Astrocyte of the hippocampus (primary cell): ENCODE data around the gene RFK.
"Not testable (repeated sequence)": the region's sequence is repeated elsewhere in the genome, so short reads cannot be mapped to it uniquely, and the experiment has no call there.

Experiments
- DNase-seq: peaks from one replicate; pipeline ENCODE4 v3.0.0; 2011; ENCODE audit warnings: low read depth, low spot score

Gene RFK

DNA sequence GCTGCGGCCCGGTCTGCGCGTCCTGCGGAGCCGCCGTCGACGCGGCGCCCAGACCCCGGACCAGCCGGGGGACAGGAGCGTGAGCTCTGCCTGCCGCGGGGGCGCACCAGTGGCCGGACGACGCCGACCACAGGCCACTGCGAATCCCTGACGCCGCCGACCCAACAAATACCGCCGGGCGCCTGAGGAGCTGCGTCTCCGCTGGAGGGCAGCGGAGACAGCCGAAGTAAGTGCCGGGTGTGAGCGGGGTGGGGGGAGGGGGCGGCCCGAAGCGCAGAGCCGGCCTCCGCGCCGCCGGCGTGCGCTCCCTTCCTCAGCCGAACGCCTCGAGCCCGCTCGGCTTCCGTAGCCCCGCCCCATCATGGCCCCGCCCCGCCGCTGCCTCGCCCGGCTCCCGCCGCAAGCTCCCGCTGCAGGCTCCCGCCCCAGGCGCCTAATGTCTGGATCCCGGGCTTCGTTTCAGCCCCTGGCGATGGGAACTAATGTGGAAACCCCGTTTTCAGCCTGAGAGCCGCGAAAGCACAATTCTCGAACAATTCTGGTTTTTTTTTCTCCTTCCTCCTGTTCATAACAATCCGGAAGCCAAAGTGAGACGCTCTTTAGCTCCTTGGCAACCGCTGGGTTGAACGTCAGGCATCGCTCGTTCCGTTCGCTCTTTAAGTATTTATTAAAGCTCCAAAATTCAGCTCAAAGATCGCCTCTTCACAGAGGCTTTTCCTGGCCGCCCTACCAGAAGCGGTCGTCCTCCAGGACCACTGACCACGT is at the start of gene RFK:
RFK (minus strand) TSS at position 232 of the 765 bp plus-strand sequence. CDS start 255 bp downstream, outside the sequence.
- DNase-seq: peak; percentile 99

DNA sequence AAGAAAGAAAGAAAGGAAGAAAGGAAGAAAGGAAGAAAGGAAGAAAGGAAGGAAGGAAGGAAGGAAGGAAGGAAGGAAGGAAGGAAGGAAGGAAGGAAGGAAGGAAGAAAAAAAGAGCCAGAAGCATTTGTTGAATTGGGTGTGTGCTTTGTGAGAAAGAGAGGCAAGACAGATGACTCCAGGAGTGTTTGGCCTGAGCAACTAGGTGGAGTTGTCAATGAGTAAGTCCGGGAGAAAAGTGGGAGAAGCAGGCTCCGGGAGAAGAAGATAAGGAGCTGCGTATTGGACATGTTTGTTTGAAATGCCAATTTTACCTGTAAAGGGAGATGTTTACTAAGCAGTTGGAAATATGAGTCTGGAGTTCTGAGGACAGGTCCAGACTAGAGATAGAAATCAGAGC is 49.7 kb upstream of the RFK start:
- no peak for DNase-seq

DNA sequence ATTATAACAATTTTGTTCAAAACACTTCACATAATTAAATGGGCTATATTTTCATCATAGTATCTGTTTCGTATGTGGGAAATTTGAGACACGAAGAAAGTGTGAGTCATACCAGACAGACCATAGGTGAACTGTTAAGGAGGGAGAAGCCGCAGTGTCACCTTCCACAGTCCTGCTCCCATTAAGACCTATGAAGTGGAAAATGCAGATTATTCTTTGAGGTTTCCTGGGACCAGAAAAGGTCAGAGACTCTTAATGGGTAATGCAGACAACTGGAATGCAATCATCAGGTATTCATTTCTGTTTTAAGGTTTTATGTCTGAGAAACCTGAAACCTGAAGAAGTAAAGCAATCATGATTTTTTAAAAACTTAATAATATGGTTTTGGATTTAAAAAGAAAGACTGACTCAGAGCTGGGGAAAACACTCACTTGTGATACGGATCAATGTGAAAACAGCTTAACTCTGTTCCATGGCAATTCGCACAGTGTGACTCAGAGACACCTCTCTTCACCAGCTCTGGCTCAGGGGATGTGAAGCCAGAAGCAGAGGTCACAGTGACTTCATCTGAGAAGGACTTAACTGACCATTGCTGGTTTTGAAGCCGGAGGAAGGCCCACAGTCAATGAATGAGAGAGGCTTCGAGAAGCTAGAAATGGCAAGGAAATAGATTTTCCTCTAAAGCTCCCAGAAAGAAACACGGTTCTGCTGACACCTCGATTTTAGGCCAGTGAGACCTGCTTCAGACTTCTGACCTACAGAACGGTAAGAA is 47.5 kb upstream of the RFK start:
- DNase-seq: peak; percentile 70

DNA sequence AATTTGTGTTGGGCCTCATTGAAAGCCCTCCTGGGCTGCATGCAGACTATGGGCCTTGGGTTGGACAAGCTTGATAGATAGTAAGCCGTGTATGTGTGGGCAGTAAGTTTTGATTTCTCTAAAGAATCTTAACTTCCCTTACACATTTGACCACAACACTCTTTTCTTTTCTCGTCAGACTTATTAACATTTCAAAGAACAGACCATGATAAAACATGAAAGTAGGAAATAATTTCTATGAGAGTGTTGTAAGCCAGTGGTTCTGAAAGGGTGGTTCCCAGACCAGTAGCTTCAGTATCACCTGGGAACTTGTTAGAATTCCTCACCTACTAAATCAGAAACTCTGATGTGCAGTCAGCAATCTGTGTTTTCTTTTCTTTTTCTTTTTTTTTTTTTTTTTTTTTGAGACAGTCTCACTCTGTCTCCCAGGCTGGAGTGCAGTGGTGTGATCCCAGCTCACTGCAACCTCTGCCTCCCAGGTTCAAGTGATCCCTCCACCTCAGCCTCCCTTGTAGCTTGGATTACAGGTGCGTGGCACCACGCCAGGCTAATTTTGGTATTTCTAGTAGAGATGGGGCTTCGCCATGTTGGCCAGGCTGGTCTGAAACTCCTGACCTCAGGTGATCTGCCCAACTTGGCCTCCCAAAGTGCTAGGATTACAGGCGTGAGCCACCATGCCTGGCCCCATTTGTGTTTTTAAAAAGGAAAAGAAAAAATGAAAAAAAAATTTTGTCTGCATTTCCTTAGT is 44.8 kb upstream of the RFK start:
- no peak for DNase-seq

DNA sequence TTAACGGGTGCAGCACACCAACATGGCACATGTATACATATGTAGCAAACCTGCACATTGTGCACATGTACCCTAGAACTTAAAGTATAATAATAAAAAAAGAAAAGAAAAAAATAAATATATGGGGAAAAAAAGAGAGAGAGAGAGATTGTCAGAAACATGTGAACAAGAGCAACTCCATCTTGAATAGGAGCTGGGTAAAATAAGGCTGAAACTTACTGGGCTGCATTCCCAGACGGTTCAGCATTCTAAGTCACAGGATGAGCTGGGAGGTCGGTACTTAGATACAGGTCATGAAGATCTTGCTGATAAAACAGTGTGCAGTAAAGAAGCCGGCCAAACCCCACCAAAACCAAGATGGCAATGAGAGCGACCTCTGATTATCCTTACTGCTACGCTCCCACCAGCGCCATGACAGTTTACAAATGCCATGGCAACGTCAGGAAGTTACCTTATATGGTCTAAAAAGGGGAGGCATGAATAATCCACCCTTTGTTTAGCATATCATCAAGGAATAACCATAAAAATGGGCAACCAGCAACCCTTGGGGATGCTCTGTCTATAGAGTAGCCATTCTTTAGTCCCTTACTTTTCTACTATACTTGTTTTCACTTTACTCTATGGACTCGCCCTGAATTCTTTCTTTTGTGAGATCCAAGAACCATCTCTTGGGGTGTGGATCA is 42.9 kb upstream of the RFK start:
- DNase-seq: not testable (repeated sequence)

DNA sequence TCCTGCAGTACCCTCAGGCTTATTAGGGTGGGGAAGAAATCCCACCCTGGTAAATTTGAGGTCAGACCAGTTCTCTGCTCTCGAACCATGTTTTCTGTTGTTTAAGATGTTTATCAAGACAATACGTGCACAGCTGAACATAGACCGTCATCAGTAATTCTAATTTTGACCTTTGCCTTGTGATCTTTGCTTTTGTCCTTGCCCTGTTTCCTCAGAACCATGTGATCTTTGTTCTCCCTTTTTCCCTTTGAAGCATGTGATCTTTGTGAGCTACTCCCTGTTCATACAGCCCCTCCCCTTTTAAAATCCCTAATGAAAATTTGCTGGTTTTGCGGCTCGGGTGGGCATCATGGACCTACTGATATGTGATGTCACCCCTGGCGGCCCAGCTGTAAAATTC is 40.7 kb upstream of the RFK start:
- not testable (repeated sequence) for DNase-seq

DNA sequence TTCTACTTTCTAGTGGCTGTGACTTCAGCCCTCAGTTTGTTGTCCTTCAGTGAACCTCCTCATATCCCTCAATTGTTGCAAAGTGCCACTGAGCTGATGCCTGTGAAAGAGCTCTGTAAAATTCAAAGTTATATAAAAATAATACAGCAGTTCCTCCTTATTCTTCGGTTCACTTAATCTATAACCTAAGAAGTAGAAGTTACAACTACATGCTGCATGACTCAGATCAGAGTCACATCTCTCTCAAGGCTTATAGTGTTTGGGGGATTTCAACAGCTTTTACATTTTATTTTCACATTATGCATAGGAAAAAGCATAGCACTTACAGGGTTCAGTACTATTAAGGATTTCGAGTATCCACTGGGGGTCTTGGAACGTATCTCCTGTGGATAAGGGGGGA is 39.6 kb upstream of the RFK start:
- DNase-seq: no peak

DNA sequence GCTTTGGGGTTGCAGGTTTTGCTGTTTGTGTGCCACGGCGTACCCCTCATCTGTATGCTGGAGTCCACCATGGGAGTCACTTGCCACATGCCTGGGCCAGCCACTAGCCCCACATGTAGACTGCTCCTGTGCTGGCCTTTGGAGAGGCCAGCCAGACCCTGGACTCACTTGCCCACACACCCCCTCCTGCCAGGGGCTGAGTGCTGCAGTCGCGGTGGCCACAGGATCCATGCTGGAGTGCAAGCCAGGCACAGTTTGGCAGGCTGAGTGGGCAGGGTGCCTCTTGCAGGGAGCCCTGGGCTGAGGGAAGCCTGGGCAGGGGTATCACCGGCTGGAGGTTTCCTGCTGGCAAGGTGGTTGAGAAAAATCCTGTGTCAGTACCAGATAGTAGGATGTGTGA is 39.2 kb upstream of the RFK start:
- DNase-seq: peak; percentile 20

DNA sequence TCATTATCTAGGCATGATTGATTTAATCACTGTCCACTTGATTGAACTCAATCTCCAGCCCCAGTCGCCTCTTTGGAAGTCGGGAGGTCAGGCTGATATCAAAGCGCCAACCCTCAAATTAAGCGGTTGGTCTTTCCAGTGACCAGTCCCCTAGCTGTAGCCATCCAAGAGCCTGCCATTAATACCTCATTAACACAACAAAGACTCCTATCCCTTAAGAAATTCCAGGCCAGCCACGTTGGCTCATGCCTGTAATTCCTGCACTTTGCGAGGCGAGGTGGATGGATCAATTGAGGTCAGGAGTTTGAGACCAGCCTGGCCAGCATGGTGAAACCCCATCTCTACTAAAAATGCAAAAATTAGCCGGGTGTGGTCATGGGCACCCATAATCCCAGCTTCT is 37.4 kb upstream of the RFK start:
- DNase-seq: peak; percentile 49

DNA sequence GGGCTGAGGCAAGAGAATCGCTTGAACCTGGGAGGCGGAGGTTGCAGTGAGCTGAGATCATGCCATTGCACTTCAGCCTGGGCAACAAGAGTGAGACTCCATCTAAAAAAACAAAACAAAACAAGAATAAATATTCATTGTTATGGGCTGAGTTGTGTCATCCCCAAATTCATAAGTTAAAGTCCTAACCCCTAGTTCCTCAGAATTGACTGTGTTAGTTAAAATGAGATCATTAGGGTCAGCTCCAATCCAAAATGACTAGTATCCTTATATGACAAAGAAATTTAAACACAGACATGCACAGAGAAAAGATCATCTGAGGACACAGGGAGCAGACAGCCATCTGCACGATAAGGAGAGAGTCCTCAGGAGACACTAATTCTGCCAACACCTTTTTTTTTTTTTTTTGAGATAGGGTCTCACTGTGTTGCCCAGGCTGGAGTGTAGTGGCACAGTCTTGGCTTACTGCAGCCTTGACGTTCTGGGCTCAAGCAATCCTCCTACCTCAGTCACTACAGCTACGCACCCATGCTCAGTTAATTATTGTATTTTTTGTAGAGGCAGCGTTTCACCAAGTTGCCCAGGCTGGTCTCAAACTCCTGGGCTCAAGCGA is 32.7 kb upstream of the RFK start:
- no peak for DNase-seq

DNA sequence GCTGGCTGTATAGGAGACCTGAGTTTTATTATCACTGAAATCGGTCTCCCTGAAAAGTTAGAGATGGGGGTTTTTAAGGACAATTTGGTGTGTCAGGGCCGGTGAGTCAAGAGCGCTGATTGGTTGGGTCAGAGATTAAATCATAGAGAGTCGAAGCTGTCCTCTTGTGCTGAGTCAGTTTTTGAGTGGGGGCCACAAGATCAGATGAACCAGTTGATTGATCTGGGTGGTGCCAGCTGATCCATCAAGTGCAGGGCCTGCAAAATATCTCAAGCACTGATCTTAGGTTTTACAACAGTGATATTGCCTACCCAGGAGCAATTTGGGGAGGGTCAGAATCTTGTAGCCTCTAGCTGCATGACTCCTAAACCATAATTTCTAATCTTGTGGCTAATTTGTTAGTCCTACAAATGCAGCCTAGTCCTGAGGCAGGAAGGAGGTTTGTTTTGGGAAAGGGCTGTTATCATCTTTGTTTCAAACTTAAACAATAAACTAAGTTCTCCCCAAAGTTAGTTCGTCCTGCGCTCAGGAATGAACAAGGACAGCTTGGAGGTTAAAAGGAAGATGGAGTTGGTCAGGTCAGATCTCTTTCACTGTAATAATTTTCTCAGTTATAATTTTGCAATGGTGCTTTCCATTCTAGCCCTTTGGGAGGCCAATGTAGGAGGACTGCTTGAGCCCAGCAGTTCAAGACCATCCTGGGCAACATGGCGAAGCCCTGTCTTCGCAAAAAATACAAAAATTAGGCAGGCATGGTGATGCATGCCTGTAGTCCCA is 31.6 kb upstream of the RFK start:
- no peak for DNase-seq

DNA sequence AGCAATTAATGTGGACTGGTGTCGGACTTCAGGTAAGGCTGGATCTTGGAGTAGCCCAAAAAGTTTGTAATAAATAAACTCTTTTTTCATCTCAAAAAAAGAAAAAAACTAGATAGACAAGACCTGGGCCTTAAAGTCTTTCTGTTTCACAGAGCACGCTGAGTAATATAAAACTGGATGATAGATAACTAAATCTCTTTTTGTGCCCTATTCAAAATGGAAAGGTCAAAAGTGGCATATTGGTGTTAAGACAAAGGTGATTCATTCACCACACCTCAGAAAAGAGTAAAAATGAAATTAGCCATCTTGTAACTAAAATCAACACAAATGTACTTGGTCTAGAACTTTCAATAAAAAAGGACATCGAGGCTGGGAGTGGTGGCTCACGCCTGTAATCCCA is 30.3 kb upstream of the RFK start:
- no peak for DNase-seq

DNA sequence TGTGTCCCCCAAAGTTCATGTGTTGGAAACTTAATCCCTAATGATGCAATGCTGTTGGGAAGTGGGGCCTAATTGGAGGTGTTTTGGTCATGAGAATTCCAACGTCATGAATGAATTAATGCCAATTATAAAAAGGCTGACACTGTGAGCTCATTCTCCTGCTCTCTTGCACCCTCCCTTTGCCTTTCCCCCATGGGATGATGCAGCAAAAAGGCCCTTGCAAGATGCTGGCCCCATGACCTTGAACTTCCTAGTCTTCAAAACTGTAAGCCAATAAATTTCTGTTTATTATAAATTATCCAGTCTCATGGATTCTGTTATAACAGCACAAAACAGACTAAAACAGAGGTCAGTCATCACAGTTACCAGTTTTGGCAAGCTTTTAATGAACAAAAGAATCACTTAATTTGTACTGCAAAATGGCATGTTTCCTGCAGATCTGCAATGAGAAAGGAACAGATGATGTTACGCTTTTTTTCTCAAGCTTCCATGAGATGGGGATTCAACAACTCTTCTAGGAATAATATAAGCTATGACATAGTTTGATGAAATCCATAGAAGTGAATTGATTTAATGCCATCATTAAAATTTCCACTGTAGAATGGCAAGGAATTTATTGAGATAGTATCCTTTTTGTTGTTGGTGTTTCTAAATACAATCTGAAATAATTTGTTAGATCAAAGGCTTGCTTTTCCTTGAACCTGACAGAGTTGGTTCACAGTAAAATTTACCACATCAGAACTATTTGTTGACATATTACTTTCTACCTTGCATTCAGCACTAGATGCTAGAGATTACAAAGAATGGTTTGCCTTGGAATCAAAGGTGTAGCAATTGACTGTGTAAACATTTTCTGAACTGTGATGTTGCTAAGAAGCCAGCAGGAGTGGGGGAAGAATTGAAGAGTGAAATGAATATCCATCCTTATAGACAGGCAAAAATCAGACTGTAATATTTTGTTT is 29.3 kb upstream of the RFK start:
- DNase-seq: no peak

DNA sequence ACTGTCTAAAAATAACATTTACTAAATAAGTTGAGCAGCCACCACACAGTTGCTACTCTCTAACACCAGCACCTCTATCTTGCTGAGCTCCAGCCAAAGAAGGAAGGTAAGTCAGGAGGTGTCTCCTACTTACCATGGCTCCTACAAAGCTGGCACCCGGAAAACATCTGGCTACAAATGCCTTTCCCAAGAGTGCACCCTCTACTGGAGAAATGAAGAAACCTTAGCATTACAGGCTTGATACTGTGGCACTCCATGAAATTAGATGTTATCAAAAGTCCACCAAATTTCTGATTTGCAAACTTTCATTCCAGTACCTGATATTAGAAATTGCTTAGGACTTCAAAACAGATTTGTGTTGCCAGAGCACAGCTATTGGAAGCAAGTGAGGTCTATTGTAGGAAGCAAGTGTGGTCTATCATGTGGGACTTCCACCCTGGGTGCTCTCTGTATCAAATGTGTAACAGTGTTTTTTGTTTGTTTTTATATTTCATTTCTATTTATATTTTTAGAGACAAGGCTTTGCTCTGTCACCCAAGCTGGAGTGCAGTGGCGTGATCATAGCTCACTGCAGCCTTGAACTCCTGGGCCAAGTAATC is 25.7 kb upstream of the RFK start:
- DNase-seq: no peak

DNA sequence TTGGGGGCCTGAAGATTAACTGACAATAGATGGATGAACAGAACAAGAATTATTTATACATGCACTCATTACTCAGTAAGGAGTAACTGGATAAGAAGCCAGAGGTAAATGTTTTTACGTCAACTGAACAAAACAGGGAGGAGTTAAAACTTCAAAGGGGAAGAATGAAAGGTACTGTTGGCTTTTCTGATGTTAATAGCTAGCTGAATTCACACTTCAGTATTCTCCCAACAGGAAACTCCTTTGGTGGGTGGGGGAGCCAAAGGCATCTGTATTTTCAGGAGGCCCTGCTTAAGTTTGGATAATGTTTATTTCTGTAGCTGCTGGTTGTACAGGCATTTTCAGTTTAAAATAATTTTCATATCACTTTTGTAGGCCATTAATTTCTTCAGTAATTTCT is 23.2 kb upstream of the RFK start:
- DNase-seq: no peak

DNA sequence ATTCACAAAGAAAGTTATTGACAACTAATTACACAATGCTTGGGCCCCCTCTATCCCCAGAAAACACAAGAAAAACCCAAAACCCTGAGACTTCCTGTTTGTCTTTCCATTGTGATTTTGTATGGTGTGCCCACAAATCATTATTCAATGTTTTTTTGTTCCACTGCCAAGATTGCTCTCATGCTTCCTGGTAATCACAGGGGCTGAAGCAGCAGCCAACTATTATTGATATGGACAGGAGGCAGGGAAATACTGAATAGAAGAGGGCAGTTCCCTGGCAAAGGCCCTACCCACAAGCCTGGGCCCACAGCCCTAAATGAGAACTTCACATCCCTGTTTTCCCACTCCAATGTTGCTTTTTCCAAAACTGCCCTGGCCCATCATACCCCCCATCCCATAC is 21.5 kb upstream of the RFK start:
- DNase-seq: peak; percentile 92

DNA sequence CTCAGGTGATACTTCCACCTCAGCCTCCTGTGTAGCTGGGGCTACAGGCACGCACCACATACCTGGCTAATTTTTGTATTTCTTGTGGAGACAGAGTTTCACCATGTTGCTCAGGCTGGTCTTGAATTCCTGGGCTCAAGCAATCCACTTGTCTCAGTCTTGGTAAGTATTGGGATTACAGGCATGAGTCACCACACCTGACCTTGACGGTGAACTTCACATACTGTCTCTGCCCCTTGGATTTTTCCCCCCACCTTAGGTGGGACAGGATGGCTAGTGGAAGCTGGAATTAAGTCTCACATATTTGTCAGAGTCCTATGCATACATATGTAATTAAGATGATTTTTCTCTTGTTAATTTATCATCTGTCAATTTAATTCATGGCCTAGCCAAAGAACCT is 20.9 kb upstream of the RFK start:
- peak; percentile 66 for DNase-seq

DNA sequence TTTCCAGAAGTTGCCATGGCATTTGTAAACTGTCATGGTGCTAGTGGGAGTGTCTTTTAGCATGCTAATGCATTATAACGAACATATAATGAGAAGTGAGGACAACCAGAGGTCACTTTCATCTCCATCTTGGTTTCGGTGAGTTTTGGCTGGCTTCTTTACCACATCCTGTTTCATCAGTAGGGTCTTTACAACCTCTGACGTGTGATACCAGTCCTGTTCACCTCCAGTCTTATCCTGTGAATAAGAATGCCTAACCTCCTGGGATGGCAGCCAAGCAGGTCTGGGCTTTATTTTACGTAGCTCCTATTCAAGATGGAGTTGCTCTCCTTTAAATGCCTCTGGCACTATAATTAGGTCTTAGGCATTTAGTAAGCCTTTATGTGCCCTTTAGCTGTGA is 20.4 kb upstream of the RFK start:
- DNase-seq: peak; percentile 73

DNA sequence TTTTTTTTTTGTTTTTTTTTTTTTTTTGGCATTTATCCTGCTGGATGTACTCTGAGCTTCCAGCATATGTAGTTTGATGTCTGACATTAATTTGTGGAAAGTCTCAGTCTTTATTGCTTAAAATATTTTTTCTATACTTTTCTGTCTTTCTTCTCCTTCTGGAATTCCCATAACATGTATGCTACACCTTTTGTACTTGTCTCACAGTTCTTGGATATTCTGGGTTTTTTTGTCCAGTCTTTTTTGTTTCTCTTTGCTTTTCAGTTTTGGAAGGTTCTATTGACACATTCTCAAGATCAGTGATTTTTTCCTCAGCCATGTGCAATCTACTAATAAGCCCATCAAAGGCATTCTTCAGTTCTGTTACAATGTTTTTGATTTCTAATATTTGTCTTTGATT is 19.4 kb upstream of the RFK start:
- no peak for DNase-seq
